Measurements from ENCODE around the gene MARVELD2. TPM values are rescaled to one million over a fixed set of nuclear protein-coding genes. Genes with fewer than 3 reads are reported as not detected.

The MARVELD2 gene
- total RNA-seq, 4 donors from 2014 or later: 0.34 to 0.49 (median 0.41) TPM

- TF ChIP-seq, protein P1, sequence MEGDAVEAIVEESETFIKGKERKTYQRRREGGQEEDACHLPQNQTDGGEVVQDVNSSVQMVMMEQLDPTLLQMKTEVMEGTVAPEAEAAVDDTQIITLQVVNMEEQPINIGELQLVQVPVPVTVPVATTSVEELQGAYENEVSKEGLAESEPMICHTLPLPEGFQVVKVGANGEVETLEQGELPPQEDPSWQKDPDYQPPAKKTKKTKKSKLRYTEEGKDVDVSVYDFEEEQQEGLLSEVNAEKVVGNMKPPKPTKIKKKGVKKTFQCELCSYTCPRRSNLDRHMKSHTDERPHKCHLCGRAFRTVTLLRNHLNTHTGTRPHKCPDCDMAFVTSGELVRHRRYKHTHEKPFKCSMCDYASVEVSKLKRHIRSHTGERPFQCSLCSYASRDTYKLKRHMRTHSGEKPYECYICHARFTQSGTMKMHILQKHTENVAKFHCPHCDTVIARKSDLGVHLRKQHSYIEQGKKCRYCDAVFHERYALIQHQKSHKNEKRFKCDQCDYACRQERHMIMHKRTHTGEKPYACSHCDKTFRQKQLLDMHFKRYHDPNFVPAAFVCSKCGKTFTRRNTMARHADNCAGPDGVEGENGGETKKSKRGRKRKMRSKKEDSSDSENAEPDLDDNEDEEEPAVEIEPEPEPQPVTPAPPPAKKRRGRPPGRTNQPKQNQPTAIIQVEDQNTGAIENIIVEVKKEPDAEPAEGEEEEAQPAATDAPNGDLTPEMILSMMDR (IDR thresholded peaks at IDR 0.05; ENCODE audit: low read depth): no peak
Measured at GRCh38 chr5:69432412-69433206, 17.7 kb downstream of the MARVELD2 start.

- TF ChIP-seq, protein P1 (IDR thresholded peaks at IDR 0.05; ENCODE audit: low read depth): no peak
Measured at GRCh38 chr5:69444127-69444754, 29.3 kb downstream of the MARVELD2 start.

DNA sequence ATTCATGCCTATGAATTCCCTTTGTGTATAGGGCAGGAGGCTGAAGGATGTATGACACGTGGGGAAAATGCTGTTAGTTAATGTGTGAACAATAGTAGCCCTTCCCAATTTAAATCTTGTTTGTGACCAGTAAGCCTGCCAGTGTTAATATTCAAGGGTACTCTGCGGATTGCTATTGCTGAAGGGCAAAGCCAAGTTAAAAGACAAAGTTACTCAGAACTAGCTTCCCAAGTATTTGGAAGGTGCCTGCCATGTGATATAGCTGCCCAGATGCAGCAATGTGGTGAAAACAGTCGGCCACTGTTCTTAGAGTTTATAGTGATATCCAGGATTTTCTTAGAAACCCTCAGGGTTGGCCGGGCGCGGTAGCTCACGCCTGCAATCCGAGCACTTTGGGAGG lies 34.6 kb downstream of the MARVELD2 start:
- TF ChIP-seq, protein P1 (IDR thresholded peaks at IDR 0.05; ENCODE audit: low read depth): no peak

GRCh38 chr5:69450116-69450515 lies 35.2 kb downstream of the MARVELD2 start:
- TF ChIP-seq, protein P1 (IDR thresholded peaks at IDR 0.05; ENCODE audit: low read depth): no peak

- TF ChIP-seq, protein P1 (IDR thresholded peaks at IDR 0.05; ENCODE audit: low read depth): no peak
Measured at GRCh38 chr5:69451941-69452647, 37.2 kb downstream of the MARVELD2 start.

DNA sequence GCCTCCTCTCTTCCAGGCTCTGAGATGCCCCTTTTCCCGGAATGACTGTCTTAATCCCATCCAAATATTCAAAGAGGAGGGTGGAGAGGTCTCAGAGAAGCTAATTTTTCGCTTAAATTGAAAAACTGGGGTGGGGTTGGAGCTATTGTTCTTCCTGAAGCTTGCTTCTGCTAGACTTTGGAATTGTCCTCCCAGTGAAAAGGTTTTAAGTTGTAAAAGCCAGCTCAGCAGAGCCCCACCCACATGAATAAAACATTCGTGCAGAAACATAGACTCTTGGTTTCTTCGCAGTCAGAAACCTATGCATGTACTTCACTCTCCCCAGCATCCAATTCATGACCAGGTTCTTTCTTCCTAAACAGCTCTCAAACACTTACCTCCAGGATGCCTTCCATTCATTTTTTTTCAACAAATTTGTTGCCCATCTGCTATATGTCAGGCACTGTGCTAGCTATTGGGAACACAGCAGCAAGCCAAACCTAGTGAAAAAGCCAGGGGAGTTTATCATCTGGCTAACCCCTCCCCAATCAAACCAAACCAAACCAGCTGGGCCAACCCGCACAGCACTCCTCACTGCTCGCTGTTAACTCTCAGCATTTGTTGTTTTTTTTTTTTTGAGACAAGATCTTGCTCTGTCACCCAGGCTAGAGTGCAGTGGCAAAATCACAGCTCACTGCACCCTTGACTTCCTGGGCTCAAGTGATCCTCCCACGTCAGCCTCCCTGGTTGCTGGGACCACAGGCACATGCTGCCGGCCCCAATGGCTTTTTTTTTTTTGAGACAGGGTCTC lies 39.7 kb downstream of the MARVELD2 start:
- TF ChIP-seq, protein P1 (IDR thresholded peaks at IDR 0.05; ENCODE audit: low read depth): no peak
